IPS-NIHi7 (cell line): ENCODE data around the gene BRMS1.
"Not testable (repeated sequence)": the region's sequence is repeated elsewhere in the genome, so short reads cannot be mapped to it uniquely, and the experiment has no call there.

ENCODE experiments used
- DNase-seq: peaks from one replicate; pipeline ENCODE4 v3.0.0; 2012; ENCODE audit warnings: mixed read lengths; ENCODE audit errors: extremely low spot score

Gene BRMS1

DNA sequence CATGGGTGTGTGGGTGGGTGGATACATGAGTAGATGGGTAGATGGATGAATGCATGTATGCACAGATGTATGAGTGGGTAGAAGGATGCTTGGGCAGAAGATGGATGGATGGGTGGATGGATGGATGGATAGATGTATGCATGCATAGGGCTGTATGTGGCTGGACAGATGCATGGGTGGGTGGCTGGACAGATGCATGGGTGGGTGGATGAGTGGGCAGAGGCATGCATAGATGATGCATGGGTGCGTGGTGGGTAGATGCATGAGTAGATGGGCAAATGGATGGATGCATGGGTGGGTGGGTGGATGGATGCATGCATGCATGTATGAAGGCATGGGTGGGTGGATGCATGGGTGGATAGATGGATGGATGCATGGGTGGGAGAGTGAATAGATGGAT, 21.2 kb downstream of the BRMS1 start:
- no peak for DNase-seq

GRCh38 chr11:66322732-66323427, 22.0 kb downstream of the BRMS1 start:
- no peak for DNase-seq

DNA sequence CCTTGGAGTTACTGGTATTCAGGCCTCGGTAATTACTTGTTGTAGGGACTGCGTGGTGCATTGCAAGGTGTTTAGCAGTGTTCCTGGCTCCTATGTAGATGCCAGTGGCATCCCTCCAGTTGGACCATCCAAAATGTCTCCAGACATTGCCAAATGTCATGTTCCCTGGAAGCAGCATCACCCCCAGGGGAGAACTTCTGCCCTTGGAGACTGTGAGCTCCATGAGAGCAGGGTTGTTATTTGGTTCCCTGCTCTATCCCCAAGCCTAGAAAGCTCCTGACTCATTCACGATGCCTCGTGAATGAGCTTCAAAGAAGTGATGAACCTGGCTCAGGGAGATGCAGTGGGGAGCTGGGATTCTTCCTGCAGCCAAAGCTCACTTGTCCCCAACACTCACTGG, 23.3 kb downstream of the BRMS1 start:
- no peak for DNase-seq

DNA sequence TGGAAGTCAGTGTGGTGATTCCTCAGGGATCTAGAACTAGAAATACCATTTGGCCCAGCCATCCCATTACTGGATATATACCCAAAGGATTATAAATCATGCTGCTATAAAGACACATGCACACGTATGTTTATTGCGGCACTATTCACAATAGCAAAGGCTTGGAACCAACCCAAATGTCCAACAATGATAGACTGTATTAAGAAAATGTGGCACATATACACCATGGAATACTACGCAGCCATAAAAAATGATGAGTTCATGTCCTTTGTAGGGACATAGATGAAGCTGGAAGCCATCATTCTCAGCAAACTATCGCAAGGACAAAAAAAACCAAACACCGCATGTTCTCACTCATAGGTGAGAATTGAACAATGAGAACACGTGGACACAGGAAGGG, 24.2 kb downstream of the BRMS1 start:
- DNase-seq, result not testable (repeated sequence)

- DNase-seq, result not testable (repeated sequence)
Measured at GRCh38 chr11:66320289-66320688, 24.6 kb downstream of the BRMS1 start.

DNA sequence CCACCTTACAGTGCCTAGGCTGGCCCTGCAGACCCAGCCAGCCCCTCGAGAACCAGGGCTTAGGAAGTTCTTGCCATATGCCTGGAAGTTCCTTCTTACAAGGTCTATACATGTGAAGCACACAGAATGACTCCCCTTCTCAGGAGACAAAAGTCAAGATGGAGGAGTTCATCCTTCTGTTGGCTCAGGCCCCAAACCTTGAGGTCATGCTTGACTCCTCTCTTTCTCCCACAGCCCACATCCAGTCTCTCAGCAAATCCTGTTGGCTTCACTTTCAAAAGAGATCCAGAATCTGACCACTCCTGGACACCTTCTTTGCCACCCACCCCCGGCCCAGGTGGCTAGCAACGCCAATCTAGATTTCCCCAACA, 26.3 kb downstream of the BRMS1 start:
- DNase-seq, result no peak

GRCh38 chr11:66317723-66318599, 26.9 kb downstream of the BRMS1 start:
- peak; percentile 35 for DNase-seq

- DNase-seq, result no peak
Measured at GRCh38 chr11:66317322-66317722, 27.6 kb downstream of the BRMS1 start.

GRCh38 chr11:66316849-66317251, 28.1 kb downstream of the BRMS1 start, which contains the start of gene CD248:
Gene CD248, minus strand, starts transcription at chr11:66317044. Its CDS starts 17 bp downstream, at chr11:66317027.
- peak; percentile 72 for DNase-seq

- DNase-seq, result no peak
Measured at GRCh38 chr11:66315921-66316811, 28.7 kb downstream of the BRMS1 start.

DNA sequence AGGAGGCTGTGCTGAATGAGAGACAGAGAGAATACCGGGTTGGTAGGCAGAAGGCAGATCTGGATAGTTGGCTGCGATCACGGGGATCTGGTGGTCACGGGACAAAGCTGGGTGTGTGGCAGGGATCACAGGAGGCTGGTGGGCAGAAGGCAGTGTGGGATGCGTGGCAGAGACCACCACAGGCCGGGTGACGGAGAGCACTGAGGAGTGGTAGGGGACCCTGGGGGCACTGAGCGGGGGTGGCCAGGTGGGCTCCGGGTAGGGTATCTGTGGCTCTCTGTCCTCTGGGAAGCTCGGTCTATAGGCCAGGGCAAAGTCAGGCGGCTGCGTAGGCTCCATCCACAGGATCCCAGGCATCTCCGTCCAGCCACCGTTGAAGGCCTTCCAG, 29.4 kb downstream of the BRMS1 start:
- DNase-seq, result no peak

GRCh38 chr11:66314561-66315497, 30.1 kb downstream of the BRMS1 start:
- no peak for DNase-seq

GRCh38 chr11:66314186-66314501, 30.8 kb downstream of the BRMS1 start:
- no peak for DNase-seq

- DNase-seq, result peak; percentile 55
Measured at GRCh38 chr11:66313321-66314185, 31.4 kb downstream of the BRMS1 start.

GRCh38 chr11:66312549-66313320, 32.2 kb downstream of the BRMS1 start:
- DNase-seq, result peak; percentile 96

DNA sequence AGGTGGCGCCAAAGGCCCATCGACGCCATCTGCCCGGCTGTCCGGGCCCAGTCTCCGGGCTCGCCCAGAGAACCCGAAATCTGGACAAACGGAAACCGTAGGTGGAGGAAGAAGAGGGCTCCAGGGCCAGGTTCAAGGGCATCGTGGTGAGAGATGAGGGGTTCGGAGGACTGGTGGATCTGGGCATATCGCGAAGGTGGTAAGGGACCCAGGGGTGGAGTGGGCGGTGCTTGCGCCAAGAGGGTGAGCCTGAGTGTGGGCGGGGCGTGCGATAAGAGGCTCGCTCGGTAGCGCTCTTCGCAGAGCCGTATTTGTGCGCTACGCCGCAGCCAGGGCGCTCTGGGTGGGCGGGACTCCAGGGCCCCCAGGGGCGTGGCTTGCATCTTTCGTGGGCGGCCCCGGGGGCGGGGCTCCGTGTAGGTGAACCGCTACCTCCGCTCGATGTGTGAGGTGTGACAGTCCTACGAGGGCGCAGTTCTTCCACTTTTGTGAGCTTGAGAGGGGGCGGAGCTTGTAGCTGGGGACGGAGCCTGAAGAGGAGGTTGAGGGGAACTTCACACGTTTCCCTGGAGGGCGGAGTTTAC, 32.8 kb downstream of the BRMS1 start:
- peak; percentile 83 for DNase-seq

DNA sequence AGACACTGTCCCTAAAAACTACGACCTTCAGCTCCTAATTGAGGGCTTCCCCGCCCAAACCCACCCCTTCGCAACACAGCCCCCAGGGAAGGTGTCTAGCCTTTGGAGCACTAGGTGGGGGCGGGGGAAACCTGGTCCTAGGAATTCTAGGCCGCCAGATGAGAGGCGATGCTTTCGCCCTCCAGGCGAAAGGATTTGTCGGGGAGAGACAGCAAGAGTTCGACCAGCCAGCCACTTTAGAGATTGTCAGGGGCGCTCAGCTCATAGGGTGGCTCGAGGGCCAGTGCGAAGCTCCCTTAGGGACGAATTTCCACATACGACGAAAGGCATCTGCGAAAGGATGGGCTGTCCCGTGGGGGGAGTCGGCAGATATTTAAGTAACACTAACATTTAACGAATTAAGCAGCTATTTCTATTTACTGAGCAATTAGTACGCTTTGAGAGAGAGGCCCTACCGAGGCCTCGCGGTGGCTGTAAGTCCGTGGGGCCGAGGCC, 33.4 kb downstream of the BRMS1 start:
- DNase-seq, result no peak

- not testable (repeated sequence) for DNase-seq
Measured at GRCh38 chr11:66310803-66311440, 34.0 kb downstream of the BRMS1 start.
